Measurements from ENCODE around the gene AGBL2. TPM values are rescaled to one million over a fixed set of nuclear protein-coding genes. Genes with fewer than 3 reads are reported as not detected.
A peak's percentile ranks its signal among the peaks of the same experiment; 100 is the strongest.
"Not testable (repeated sequence)": the region's sequence is repeated elsewhere in the genome, so short reads cannot be mapped to it uniquely, and the experiment has no call there.

The AGBL2 gene
- total RNA-seq, result under 1 TPM in 2 of 4 donors, not detected in 2; 0.17 to 0.65 TPM

- 0% methylated on average over 24 to 32 of the region's 35 CpGs for WGBS, 2 donors
- TF ChIP-seq CTCF (IDR thresholded peaks at IDR 0.05) (no peak), POLR2A (IDR thresholded peaks at IDR 0.05) (no peak)
- intact Hi-C loops (cut with DNase I; ENCODE audit: low total_unique reads), result no loop called here
- peak within 1 kb of the TSS; percentile 56 for H3K4me3 ChIP-seq (ENCODE audit: low read depth, poor library complexity, severe bottlenecking)
- DNase-seq (ENCODE audit: low spot score in 2 of 2), result peak; percentile 65 to 95
Measured at GRCh38 chr11:47715082-47715669, at the start of gene AGBL2. Gene AGBL2 (minus strand): TSS chr11:47715369. CDS start chr11:47714650, 719 bp downstream.

- intact Hi-C loops (cut with DNase I; ENCODE audit: low total_unique reads); H3K4me3 ChIP-seq (ENCODE audit: low read depth, poor library complexity, severe bottlenecking): not testable (repeated sequence)
- 92 to 94% methylated on average over 11 of the region's 11 CpGs for WGBS, 2 donors
- peak in 1 of 2 donors; percentile 53 for DNase-seq (ENCODE audit: low spot score in 2 of 2)
Measured at GRCh38 chr11:47759291-47759690, 44.1 kb upstream of the AGBL2 start.

GRCh38 chr11:47756208-47756607 lies 41.0 kb upstream of the AGBL2 start:
- 94 to 96% methylated on average over 4 of the region's 4 CpGs for WGBS, 2 donors
- no peak for DNase-seq (ENCODE audit: low spot score in 2 of 2)
- intact Hi-C loops (cut with DNase I; ENCODE audit: low total_unique reads), result no loop called here
- TF ChIP-seq POLR2A (IDR thresholded peaks at IDR 0.05) (no peak), CTCF (IDR thresholded peaks at IDR 0.05) (no peak)
- H3K4me3 ChIP-seq (ENCODE audit: low read depth, poor library complexity, severe bottlenecking), result no peak overlapping the region

GRCh38 chr11:47750725-47751124 lies 35.6 kb upstream of the AGBL2 start:
- no peak overlapping the region for H3K4me3 ChIP-seq (ENCODE audit: low read depth, poor library complexity, severe bottlenecking)
- intact Hi-C loops (cut with DNase I; ENCODE audit: low total_unique reads), result no loop called here
- 88 to 93% methylated on average over 5 of the region's 5 CpGs for WGBS, 2 donors
- DNase-seq (ENCODE audit: low spot score in 2 of 2), result no peak
- TF ChIP-seq CTCF (IDR thresholded peaks at IDR 0.05) (no peak), POLR2A (IDR thresholded peaks at IDR 0.05) (no peak)

- intact Hi-C loops (cut with DNase I; ENCODE audit: low total_unique reads); DNase-seq (ENCODE audit: low spot score in 2 of 2); H3K4me3 ChIP-seq (ENCODE audit: low read depth, poor library complexity, severe bottlenecking): not testable (repeated sequence)
- WGBS, 2 donors, result 90 to 92% methylated on average over 7 of the region's 7 CpGs
Measured at GRCh38 chr11:47742494-47742893, 27.3 kb upstream of the AGBL2 start.

- WGBS, 2 donors, result 93 to 95% methylated on average over 7 of the region's 7 CpGs
Measured at GRCh38 chr11:47737817-47738216, 22.6 kb upstream of the AGBL2 start.

GRCh38 chr11:47732271-47732670 lies 17.1 kb upstream of the AGBL2 start:
- no peak overlapping the region for H3K4me3 ChIP-seq (ENCODE audit: low read depth, poor library complexity, severe bottlenecking)
- peak in 1 of 2 donors; percentile 34 for DNase-seq (ENCODE audit: low spot score in 2 of 2)
- intact Hi-C loops (cut with DNase I; ENCODE audit: low total_unique reads), result no loop called here
- WGBS, 2 donors, result 87 to 89% methylated on average over 10 of the region's 10 CpGs
- TF ChIP-seq POLR2A (IDR thresholded peaks at IDR 0.05) (no peak), CTCF (IDR thresholded peaks at IDR 0.05) (no peak)

More at GRCh38 chr11:47737817-47738216, 22.6 kb upstream of the AGBL2 start:
- intact Hi-C loops (cut with DNase I; ENCODE audit: low total_unique reads); H3K4me3 ChIP-seq (ENCODE audit: low read depth, poor library complexity, severe bottlenecking): not testable (repeated sequence)
- peak in 1 of 2 donors; percentile 40 for DNase-seq (ENCODE audit: low spot score in 2 of 2)

All from lower leg skin (tissue), 4 donors.